WTC11 (cell line): ENCODE results near the gene GPR17. TPM values are rescaled to one million over a fixed set of nuclear protein-coding genes. Genes with fewer than 3 reads are reported as not detected.

Source experiments
- ATAC-seq: fragments of 200-7000 bp; cut with Tn5 transposase; 2 replicates; pipeline ENCODE4 v1.10.0; 2021; ENCODE audit warnings: mild to moderate bottlenecking, moderate library complexity
- CTCF ChIA-PET: fragments of 300-600 bp; sonication (Branson Sonifier 250); formaldehyde crosslinking; loops from one replicate; lab custom pipeline; 2021; ENCODE audit warnings: antibody characterized with exemption; lab: Charles Lee
- POLR2A ChIA-PET: fragments of 350-600 bp; sonication (Branson Sonifier 250); formaldehyde crosslinking; loops from one replicate; lab custom pipeline; 2021; ENCODE audit warnings: antibody characterized with exemption; lab: Charles Lee
- DNase-seq: peaks from one replicate; pipeline ENCODE4 v3.0.0; 2021; ENCODE audit warnings: low spot score
- H3K27ac Mint-ChIP-seq: 2 replicates; pipeline ENCODE4 v1.8.0; 2021; ENCODE audit warnings: mixed read lengths
- H3K27me3 Mint-ChIP-seq: 2 replicates; pipeline ENCODE4 v1.8.0; 2021; ENCODE audit warnings: low read depth, mild to moderate bottlenecking, moderate library complexity, mixed read lengths
- H3K36me3 Mint-ChIP-seq: 2 replicates; pipeline ENCODE4 v1.8.0; 2021; ENCODE audit warnings: mixed read lengths
- H3K4me1 Mint-ChIP-seq: 2 replicates; pipeline ENCODE4 v1.8.0; 2022; ENCODE audit warnings: mixed read lengths
- H3K4me3 Mint-ChIP-seq: 2 replicates; pipeline ENCODE4 v1.8.0; 2021; ENCODE audit warnings: mild to moderate bottlenecking, moderate library complexity, mixed read lengths
- H3K9me3 Mint-ChIP-seq: 2 replicates; pipeline ENCODE4 v1.8.0; 2021; ENCODE audit warnings: mixed read lengths
- ATF1 ChIP-seq: sonication (generic); formaldehyde crosslinking; IDR thresholded peaks from 2 replicates; pipeline ENCODE4 v1.8.1; 2023; ENCODE audit warnings: mild to moderate bottlenecking, moderate library complexity, missing genetic modification reagents
- ATF3 ChIP-seq: sonication (generic); formaldehyde crosslinking; conservative IDR thresholded peaks from 2 replicates; pipeline ENCODE4 v1.8.1; 2022; ENCODE audit warnings: mild to moderate bottlenecking, missing genetic modification reagents
- E2F5 ChIP-seq: sonication (generic); formaldehyde crosslinking; IDR thresholded peaks from 2 replicates; pipeline ENCODE4 v1.8.1; 2022; ENCODE audit warnings: mild to moderate bottlenecking, moderate library complexity, missing genetic modification reagents
- FOXP1 ChIP-seq: sonication (generic); formaldehyde crosslinking; IDR thresholded peaks from 2 replicates; pipeline ENCODE4 v1.8.0; 2022; ENCODE audit warnings: missing genetic modification reagents, mild to moderate bottlenecking, moderate library complexity, borderline replicate concordance
- HMGXB4 ChIP-seq: sonication (generic); formaldehyde crosslinking; IDR thresholded peaks from 2 replicates; pipeline ENCODE4 v1.8.1; 2023; ENCODE audit warnings: mild to moderate bottlenecking, moderate library complexity, missing genetic modification reagents
- IRF1 ChIP-seq: sonication (generic); formaldehyde crosslinking; IDR thresholded peaks from 2 replicates; pipeline ENCODE4 v1.8.0; 2023; ENCODE audit warnings: missing genetic modification reagents
- JUN ChIP-seq: sonication (generic); formaldehyde crosslinking; IDR thresholded peaks from 2 replicates; pipeline ENCODE4 v1.8.0; 2023; ENCODE audit warnings: mild to moderate bottlenecking, missing genetic modification reagents
- MXD4 ChIP-seq: fragments of 250-450 bp; sonication (Bioruptor Pico); IDR thresholded peaks from 2 replicates; pipeline ENCODE4 v1.8.0; 2021; ENCODE audit warnings: mild to moderate bottlenecking, moderate library complexity, borderline replicate concordance
- MYBL2 ChIP-seq: sonication (generic); formaldehyde crosslinking; IDR thresholded peaks from 2 replicates; pipeline ENCODE4 v1.8.1; 2023; ENCODE audit warnings: mild to moderate bottlenecking, moderate library complexity, missing genetic modification reagents
- NR2C2 ChIP-seq: sonication (generic); formaldehyde crosslinking; IDR thresholded peaks from 2 replicates; pipeline ENCODE4 v1.8.0; 2022; ENCODE audit warnings: mild to moderate bottlenecking, missing genetic modification reagents
- PRDM15 ChIP-seq: sonication (generic); formaldehyde crosslinking; IDR thresholded peaks from 2 replicates; pipeline ENCODE4 v1.8.0; 2022; ENCODE audit warnings: missing genetic modification reagents
- SP1 ChIP-seq: sonication (generic); formaldehyde crosslinking; conservative IDR thresholded peaks from 2 replicates; pipeline ENCODE4 v1.8.1; 2022; ENCODE audit warnings: missing genetic modification reagents
- ZNF232 ChIP-seq: sonication (generic); formaldehyde crosslinking; IDR thresholded peaks from 2 replicates; pipeline ENCODE4 v1.8.0; 2022; ENCODE audit warnings: mild to moderate bottlenecking, missing genetic modification reagents
- ZNF423 ChIP-seq: fragments of 250-450 bp; sonication (Bioruptor Pico); IDR thresholded peaks from 2 replicates; pipeline ENCODE4 v2.1.2; 2022; ENCODE audit warnings: mild to moderate bottlenecking, moderate library complexity
- total RNA-seq: library from RNA; stranded (reverse); gene quantifications from 3 replicates; pipeline ENCODE4 v1.2.3, GENCODE V29; 2021
- TF ChIP-seq, protein P1 (sequence below): sonication (generic); formaldehyde crosslinking; IDR thresholded peaks from 2 replicates; pipeline ENCODE4 v1.8.1; 2022; ENCODE audit warnings: low read depth, missing genetic modification reagents, borderline replicate concordance
- TF ChIP-seq, protein P2 (sequence below): sonication (generic); formaldehyde crosslinking; IDR thresholded peaks from 2 replicates; pipeline ENCODE4 v1.8.1; 2023; ENCODE audit warnings: mild to moderate bottlenecking, missing genetic modification reagents, moderate library complexity
- TF ChIP-seq, protein P3 (sequence below): fragments of 250-450 bp; sonication (Bioruptor Pico); IDR thresholded peaks from 2 replicates; pipeline ENCODE4 v1.9.0; 2021; ENCODE audit warnings: mild to moderate bottlenecking
- TF ChIP-seq, protein P4 (sequence below): fragments of 200-600 bp; IDR thresholded peaks from 2 replicates; pipeline ENCODE4 v1.8.0; 2022; ENCODE audit warnings: antibody characterized with exemption
- TF ChIP-seq, protein P5 (sequence below): fragments of 250-450 bp; sonication (Bioruptor Pico); IDR thresholded peaks from 2 replicates; pipeline ENCODE4 v2.1.2; 2022; ENCODE audit warnings: mild to moderate bottlenecking, moderate library complexity

The GPR17 gene
- total RNA-seq, 1 experiment from 2014 or later = not detected

DNA sequence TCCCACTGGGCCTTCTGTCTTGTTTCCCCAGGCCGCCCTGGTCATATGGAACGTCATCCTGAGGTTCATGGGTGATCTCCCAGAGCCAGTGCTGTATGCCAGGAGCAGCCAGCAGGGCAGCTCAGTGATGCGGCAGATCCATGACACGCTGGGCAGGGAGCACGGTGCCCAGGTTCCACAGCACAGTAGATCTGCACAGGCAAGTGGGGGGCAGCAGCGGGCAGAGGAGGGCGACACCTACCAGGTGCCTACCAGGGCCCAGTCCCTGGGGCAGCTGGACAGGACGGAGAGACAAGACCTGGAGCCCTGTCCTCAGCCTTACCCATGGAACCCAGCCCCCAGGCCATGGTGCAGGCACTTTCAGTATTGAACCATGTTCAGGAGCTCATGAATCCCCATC, 36.1 kb upstream of the GPR17 start:
- H3K36me3 Mint-ChIP-seq = peaks cover 4% of the 10 kb centered on the region; the same call in 1 of the 2 replicates
- CTCF ChIA-PET = interaction anchor here (2.2 kb wide), 1 partner anchor 19 kb away, joined by 12 read pairs; no protein-coding TSS in a partner anchor
- POLR2A ChIA-PET = no interaction called here
- no peak overlapping the region for H3K4me3 Mint-ChIP-seq
- no peak for ATAC-seq
- DNase-seq = no peak
- H3K27ac Mint-ChIP-seq = no peak overlapping the region
- TF ChIP-seq JUN (CRISPR knock-in tag) = no peak
- TF ChIP-seq ATF3 (CRISPR knock-in tag) = no peak
- no peak for TF ChIP-seq IRF1 (CRISPR knock-in tag)
- no peak for TF ChIP-seq E2F5 (CRISPR knock-in tag)
- TF ChIP-seq MXD4 (CRISPR knock-in tag) = no peak
- TF ChIP-seq, all 79 proteins: peak for 0
- Mint-ChIP-seq H3K4me1 (no peaks in the 10 kb centered on the region), H3K9me3 (peaks cover 21% of the 10 kb centered on the region), H3K27me3 (no peaks in the 10 kb centered on the region)

- H3K9me3 Mint-ChIP-seq = peaks cover 21% of the 10 kb centered on the region
- H3K27ac Mint-ChIP-seq = no peak overlapping the region
- DNase-seq (no peak), ATAC-seq (no peak)
- H3K4me1 Mint-ChIP-seq = no peaks in the 10 kb centered on the region
- no peaks in the 10 kb centered on the region for H3K27me3 Mint-ChIP-seq
- H3K36me3 Mint-ChIP-seq = peaks cover 4% of the 10 kb centered on the region; the same call in 1 of the 2 replicates
- CTCF ChIA-PET = interaction anchor here (1.2 to 2.2 kb wide), 2 partner anchors 11 to 19 kb away, joined by 3 to 12 read pairs; no protein-coding TSS in a partner anchor
- POLR2A ChIA-PET = interaction anchor here (1.1 kb wide), 1 partner anchor 37 kb away, joined by 3 read pairs; no protein-coding TSS in a partner anchor
- no peak overlapping the region for H3K4me3 Mint-ChIP-seq
- TF ChIP-seq, protein P1, sequence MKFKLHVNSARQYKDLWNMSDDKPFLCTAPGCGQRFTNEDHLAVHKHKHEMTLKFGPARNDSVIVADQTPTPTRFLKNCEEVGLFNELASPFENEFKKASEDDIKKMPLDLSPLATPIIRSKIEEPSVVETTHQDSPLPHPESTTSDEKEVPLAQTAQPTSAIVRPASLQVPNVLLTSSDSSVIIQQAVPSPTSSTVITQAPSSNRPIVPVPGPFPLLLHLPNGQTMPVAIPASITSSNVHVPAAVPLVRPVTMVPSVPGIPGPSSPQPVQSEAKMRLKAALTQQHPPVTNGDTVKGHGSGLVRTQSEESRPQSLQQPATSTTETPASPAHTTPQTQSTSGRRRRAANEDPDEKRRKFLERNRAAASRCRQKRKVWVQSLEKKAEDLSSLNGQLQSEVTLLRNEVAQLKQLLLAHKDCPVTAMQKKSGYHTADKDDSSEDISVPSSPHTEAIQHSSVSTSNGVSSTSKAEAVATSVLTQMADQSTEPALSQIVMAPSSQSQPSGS = no peak
- TF ChIP-seq SP1 (CRISPR knock-in tag) (no peak), ZNF232 (CRISPR knock-in tag) (no peak), MYBL2 (CRISPR knock-in tag) (no peak), ATF1 (CRISPR knock-in tag) (no peak), MXD4 (CRISPR knock-in tag) (no peak), PRDM15 (no peak), E2F5 (CRISPR knock-in tag) (no peak), ZNF423 (no peak), HMGXB4 (CRISPR knock-in tag) (no peak), FOXP1 (CRISPR knock-in tag) (no peak), NR2C2 (no peak)
- TF ChIP-seq, protein P2, sequence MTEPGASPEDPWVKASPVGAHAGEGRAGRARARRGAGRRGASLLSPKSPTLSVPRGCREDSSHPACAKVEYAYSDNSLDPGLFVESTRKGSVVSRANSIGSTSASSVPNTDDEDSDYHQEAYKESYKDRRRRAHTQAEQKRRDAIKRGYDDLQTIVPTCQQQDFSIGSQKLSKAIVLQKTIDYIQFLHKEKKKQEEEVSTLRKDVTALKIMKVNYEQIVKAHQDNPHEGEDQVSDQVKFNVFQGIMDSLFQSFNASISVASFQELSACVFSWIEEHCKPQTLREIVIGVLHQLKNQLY (CRISPR knock-in tag) = no peak
- TF ChIP-seq, protein P3, sequence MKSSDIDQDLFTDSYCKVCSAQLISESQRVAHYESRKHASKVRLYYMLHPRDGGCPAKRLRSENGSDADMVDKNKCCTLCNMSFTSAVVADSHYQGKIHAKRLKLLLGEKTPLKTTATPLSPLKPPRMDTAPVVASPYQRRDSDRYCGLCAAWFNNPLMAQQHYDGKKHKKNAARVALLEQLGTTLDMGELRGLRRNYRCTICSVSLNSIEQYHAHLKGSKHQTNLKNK = no peak
- TF ChIP-seq, protein P4, sequence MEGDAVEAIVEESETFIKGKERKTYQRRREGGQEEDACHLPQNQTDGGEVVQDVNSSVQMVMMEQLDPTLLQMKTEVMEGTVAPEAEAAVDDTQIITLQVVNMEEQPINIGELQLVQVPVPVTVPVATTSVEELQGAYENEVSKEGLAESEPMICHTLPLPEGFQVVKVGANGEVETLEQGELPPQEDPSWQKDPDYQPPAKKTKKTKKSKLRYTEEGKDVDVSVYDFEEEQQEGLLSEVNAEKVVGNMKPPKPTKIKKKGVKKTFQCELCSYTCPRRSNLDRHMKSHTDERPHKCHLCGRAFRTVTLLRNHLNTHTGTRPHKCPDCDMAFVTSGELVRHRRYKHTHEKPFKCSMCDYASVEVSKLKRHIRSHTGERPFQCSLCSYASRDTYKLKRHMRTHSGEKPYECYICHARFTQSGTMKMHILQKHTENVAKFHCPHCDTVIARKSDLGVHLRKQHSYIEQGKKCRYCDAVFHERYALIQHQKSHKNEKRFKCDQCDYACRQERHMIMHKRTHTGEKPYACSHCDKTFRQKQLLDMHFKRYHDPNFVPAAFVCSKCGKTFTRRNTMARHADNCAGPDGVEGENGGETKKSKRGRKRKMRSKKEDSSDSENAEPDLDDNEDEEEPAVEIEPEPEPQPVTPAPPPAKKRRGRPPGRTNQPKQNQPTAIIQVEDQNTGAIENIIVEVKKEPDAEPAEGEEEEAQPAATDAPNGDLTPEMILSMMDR = no peak
- TF ChIP-seq, protein P5, sequence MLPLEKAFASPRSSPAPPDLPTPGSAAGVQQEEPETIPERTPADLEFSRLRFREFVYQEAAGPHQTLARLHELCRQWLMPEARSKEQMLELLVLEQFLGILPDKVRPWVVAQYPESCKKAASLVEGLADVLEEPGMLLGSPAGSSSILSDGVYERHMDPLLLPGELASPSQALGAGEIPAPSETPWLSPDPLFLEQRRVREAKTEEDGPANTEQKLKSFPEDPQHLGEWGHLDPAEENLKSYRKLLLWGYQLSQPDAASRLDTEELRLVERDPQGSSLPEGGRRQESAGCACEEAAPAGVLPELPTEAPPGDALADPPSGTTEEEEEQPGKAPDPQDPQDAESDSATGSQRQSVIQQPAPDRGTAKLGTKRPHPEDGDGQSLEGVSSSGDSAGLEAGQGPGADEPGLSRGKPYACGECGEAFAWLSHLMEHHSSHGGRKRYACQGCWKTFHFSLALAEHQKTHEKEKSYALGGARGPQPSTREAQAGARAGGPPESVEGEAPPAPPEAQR = no peak
These were observed 35.4 kb upstream of the GPR17 start for GRCh38 chr2:127610561-127610960.
